IPS-18c (cell line): ENCODE results near the gene USP32.
"Not testable (repeated sequence)": the region's sequence is repeated elsewhere in the genome, so short reads cannot be mapped to it uniquely, and the experiment has no call there.

ENCODE experiments used
- H3K4me3 ChIP-seq: 2 replicates; pipeline ENCODE4 v1.7.0; 2013; ENCODE audit warnings: low read depth, mild to moderate bottlenecking, low read length, moderate library complexity; ENCODE audit not compliant: insufficient read depth
- H3K9me3 ChIP-seq: one replicate; pipeline ENCODE4 v1.6.1; 2013; ENCODE audit warnings: mild to moderate bottlenecking, low read length, moderate library complexity; ENCODE audit not compliant: control insufficient read depth, insufficient read depth

The USP32 gene

GRCh38 chr17:60244656-60245055, 147.3 kb downstream of the USP32 start:
- H3K9me3 ChIP-seq, result no peaks in the 10 kb centered on the region
- no peak overlapping the region for H3K4me3 ChIP-seq

DNA sequence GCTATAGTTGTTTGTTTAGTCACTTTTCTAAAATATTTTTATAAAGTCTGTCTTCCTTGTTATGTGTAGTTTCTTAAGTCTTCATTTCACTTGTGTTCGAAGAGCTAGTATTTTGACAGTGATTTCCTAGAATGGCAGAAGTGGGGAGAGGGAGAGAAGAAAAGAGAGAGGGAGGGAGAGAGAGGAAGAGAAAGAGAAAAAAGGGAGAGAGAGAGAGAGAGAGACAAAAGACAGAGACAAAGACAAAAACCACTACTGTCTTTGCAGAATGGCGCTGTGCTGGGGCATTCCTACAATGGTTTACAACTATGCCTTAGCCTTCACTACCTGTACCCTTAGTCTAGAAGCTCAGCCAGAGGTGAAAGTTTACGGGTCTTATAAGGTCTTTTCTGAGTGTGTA, 151.6 kb downstream of the USP32 start:
- H3K4me3 ChIP-seq, result no peak overlapping the region
- no peaks in the 10 kb centered on the region for H3K9me3 ChIP-seq

- H3K4me3 ChIP-seq, result no peak overlapping the region
- no peaks in the 10 kb centered on the region for H3K9me3 ChIP-seq
Observed at GRCh38 chr17:60231691-60232090, 160.2 kb downstream of the USP32 start.

- no peak overlapping the region for H3K4me3 ChIP-seq
- no peaks in the 10 kb centered on the region for H3K9me3 ChIP-seq
Observed at GRCh38 chr17:60231234-60231633, 160.7 kb downstream of the USP32 start.

DNA sequence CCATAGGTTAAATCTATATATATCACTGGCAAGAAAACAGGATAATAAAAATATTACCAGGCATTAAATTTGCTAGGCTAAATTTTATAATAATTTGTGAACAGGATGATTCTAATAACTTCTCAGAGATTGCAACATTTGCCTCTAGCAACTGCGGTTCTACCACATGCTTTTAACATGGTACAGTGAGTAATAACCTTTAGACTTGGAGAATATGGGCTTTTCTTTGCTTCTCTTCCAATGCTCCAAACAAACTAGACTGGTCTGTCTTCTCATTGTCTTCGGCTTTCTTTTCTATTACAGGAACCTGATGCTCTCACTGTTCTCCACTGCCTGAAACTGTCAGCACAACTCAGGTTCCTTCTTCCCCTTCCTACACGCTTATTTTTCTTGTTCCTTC, 161.6 kb downstream of the USP32 start:
- H3K9me3 ChIP-seq, result no peaks in the 10 kb centered on the region
- no peak overlapping the region for H3K4me3 ChIP-seq

DNA sequence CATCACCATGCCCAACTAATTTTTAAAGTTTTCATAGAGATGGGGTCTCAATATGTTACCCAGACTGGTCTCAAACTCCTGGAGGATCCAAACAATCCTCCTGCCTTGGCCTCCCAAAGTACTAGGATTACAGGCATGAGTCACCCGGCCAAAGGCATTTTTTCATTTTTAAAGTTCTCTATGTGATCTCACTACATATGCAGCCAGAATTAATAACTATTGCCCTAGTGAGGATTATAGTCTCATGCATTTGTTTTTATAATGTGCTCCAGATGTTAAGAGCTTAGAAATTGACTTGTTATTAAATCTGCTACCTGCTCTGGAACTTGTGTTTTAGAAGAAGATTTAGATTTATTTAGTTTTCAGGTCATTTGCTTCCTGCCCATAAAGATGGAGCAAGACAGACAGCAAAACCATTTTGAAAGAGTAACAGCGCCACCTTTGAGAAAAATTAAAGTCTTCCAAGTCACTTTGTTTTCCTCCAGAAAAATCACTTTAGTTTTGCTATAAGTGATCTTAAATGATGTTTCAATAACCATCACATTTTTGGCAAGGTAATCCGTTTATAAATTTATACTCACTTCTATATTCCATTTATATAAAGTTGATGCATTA, 162.6 kb downstream of the USP32 start:
- H3K9me3 ChIP-seq, result no peaks in the 10 kb centered on the region
- H3K4me3 ChIP-seq, result no peak overlapping the region

- H3K9me3 ChIP-seq, H3K4me3 ChIP-seq: not testable (repeated sequence)
Observed at GRCh38 chr17:60227276-60227675, 164.7 kb downstream of the USP32 start.

- no peak overlapping the region for H3K4me3 ChIP-seq
- no peaks in the 10 kb centered on the region for H3K9me3 ChIP-seq
Observed at GRCh38 chr17:60224064-60224463, 167.9 kb downstream of the USP32 start.

- H3K9me3 ChIP-seq, result no peaks in the 10 kb centered on the region
- H3K4me3 ChIP-seq, result no peak overlapping the region
Observed at GRCh38 chr17:60223456-60223855, 168.5 kb downstream of the USP32 start.

GRCh38 chr17:60218774-60219173, 173.2 kb downstream of the USP32 start:
- not testable (repeated sequence) for H3K9me3 ChIP-seq, H3K4me3 ChIP-seq

DNA sequence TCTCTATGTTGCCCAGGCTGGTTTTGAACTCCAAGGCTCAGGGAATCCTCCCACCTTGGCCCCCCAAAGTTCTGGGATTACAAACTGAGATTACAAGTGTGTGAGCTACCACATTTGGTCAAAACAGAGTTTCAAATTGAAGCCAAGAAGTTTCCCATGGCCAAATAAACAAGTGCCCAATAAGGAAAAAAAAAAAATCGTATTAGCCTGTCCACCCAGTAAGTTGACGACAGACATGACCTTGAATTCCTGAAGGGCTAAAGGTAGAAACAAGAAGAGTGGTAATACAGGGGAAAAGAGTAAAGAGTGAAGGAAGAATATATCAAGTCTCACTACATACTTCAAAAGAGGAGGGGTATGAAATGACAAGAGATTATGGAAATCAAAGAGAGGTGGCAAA, 176.0 kb downstream of the USP32 start:
- not testable (repeated sequence) for H3K4me3 ChIP-seq, H3K9me3 ChIP-seq

DNA sequence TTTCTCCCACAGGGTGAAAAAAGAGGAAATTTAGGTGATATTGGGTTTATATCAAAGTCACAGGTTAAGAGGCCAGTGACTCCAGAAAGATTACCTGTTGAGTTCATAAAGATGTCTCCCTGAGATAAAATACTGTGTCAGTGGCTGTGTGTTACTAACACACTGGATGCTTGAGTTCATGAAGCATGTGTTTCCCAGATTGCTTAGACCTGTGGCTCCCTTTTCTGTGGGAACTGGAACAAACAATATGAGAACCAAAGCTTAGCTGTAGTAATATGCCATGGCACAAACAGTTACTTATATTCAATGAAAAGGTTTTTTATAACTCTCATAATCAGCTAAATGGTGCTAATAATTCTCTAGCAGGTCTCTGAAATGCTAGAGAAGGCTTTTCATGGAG, 180.7 kb downstream of the USP32 start:
- not testable (repeated sequence) for H3K4me3 ChIP-seq, H3K9me3 ChIP-seq

GRCh38 chr17:60208302-60208701, 183.6 kb downstream of the USP32 start:
- H3K4me3 ChIP-seq, result not testable (repeated sequence)

GRCh38 chr17:60205782-60206181, 186.2 kb downstream of the USP32 start:
- not testable (repeated sequence) for H3K4me3 ChIP-seq, H3K9me3 ChIP-seq

More at GRCh38 chr17:60208302-60208701, 183.6 kb downstream of the USP32 start:
- not testable (repeated sequence) for H3K9me3 ChIP-seq

GRCh38 chr17:60198630-60199029, 193.3 kb downstream of the USP32 start:
- H3K9me3 ChIP-seq, H3K4me3 ChIP-seq: not testable (repeated sequence)

DNA sequence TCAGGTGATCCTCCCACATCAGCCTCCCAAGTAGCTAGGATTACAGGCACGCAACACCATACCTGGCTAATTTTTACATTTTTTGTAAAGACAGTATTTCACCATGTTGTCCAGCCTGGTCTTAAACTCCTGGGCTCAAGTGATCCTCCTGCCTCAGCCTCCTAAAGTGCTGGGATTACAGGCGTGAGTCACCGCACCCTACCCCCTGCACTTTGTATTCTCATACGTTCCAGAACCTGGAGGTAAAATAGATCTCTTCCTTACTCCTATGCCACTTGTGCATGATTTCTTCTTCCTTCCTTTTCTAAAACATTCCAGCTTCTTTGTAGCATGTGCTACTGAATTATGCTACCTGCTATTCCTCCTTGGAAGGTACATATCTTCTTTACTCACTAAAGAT, 197.8 kb downstream of the USP32 start:
- not testable (repeated sequence) for H3K4me3 ChIP-seq, H3K9me3 ChIP-seq

DNA sequence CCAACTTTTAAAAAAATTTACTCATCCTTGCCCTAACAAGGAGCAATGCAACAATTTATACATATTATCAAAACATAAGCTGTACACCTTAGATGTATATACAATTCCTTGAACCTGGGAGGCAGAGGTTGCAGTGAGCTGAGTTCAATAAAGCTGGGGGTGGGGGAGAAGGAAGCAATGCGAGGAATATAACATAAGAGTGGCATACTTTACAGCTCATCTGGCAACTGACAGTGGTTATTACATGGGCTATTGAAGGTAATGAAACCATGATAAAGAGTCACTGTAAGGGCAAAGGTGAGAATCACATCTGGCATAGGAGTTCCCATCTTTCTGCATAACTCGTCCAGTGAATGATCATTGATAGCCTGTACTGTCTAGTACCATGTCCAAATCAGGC, 198.5 kb downstream of the USP32 start:
- no peak overlapping the region for H3K4me3 ChIP-seq
- H3K9me3 ChIP-seq, result no peaks in the 10 kb centered on the region

GRCh38 chr17:60193032-60193431, 198.9 kb downstream of the USP32 start:
- not testable (repeated sequence) for H3K9me3 ChIP-seq, H3K4me3 ChIP-seq

GRCh38 chr17:60190032-60190431, 201.9 kb downstream of the USP32 start:
- not testable (repeated sequence) for H3K9me3 ChIP-seq, H3K4me3 ChIP-seq
